ENCODE measurements around the gene UNC119B. TPM values are rescaled to one million over a fixed set of nuclear protein-coding genes. Genes with fewer than 3 reads are reported as not detected.
A peak's percentile ranks its signal among the peaks of the same experiment; 100 is the strongest.

The UNC119B gene
- total RNA-seq, 1 experiment from 2014 or later, result 51.5 TPM

- H3K27ac ChIP-seq (ENCODE audit: insufficient read length, low read depth, low read length), result no peak overlapping the region
- H3K4ac ChIP-seq (ENCODE audit: low read depth, low read length), result no peak overlapping the region
- H3K14ac ChIP-seq (ENCODE audit: insufficient read depth, low read length), result no peak overlapping the region
- no peak overlapping the region for H4K8ac ChIP-seq (replicated peaks; ENCODE audit: insufficient read length, low read depth, low read length)
- no peak overlapping the region for H2BK15ac ChIP-seq (ENCODE audit: low read depth, low read length)
- H3K9ac ChIP-seq (ENCODE audit: extremely low read depth, insufficient read length, low read length), result no peak overlapping the region
- H3K18ac ChIP-seq (ENCODE audit: insufficient read length, low read depth, low read length), result no peak overlapping the region
- H2BK120ac ChIP-seq (ENCODE audit: low read depth, low read length, poor library complexity, severe bottlenecking), result no peak overlapping the region
- no peak overlapping the region for H3K4me3 Mint-ChIP-seq
- H2AK5ac ChIP-seq (ENCODE audit: insufficient read length, low read length), result no peak overlapping the region
- H3K23ac ChIP-seq (ENCODE audit: insufficient read length, low read depth, low read length), result no peak overlapping the region
- H2BK5ac ChIP-seq (ENCODE audit: insufficient read length, low read length), result no peak overlapping the region
- no peaks in the 10 kb centered on the region for H3K79me1 ChIP-seq (ENCODE audit: insufficient read depth, low read depth, low read length, poor library complexity, severe bottlenecking)
- peaks cover 34% of the 10 kb centered on the region for H3K79me2 ChIP-seq (ENCODE audit: insufficient read depth, low read length)
- no peak overlapping the region for H3K56ac ChIP-seq (ENCODE audit: insufficient read length, low read depth, low read length)
- H2BK12ac ChIP-seq (ENCODE audit: insufficient read length, low read depth, low read length), result no peak overlapping the region
- peak overlapping the region in 1 of 3 experiments; percentile 60; a peak in 1 of 7 replicates for H3K27ac Mint-ChIP-seq
- H3K9me3 ChIP-seq (ENCODE audit: control insufficient read depth, low read depth, low read length), result no peaks in the 10 kb centered on the region
- peaks cover 14 to 30% (median 21%) of the 10 kb centered on the region in 3 experiments; a peak in 6 of 7 replicates for H3K36me3 Mint-ChIP-seq (ENCODE audit: insufficient read depth in 1 of 3, low read depth in 3 of 3)
- H3K27me3 Mint-ChIP-seq (ENCODE audit: low read depth), result no peaks in the 10 kb centered on the region
- no CpG with 5 or more reads among the region's 3 CpGs for WGBS (ENCODE audit: extremely low coverage, insufficient read length, low lambda C conversion rate)
- H2AFZ ChIP-seq (ENCODE audit: low read length), result no peak overlapping the region
- no peak for DNase-seq
- no peak overlapping the region for H3T11ph ChIP-seq (ENCODE audit: low read length)
- no peaks in the 10 kb centered on the region for H3K9me3 Mint-ChIP-seq
- H3K23me2 ChIP-seq (ENCODE audit: insufficient read length, low read depth, low read length, poor library complexity, severe bottlenecking), result peaks cover 14% of the 10 kb centered on the region
- no peak overlapping the region for H4K91ac ChIP-seq (ENCODE audit: insufficient read length, low read depth, low read length)
- no peak overlapping the region for H2BK20ac ChIP-seq (ENCODE audit: low read depth, low read length, poor library complexity, severe bottlenecking)
- H4K5ac ChIP-seq (ENCODE audit: insufficient read length, low read depth, low read length), result no peak overlapping the region
- H3K27me3 ChIP-seq (ENCODE audit: insufficient read depth, low read length), result no peaks in the 10 kb centered on the region
- no peaks in the 10 kb centered on the region for H4K20me1 ChIP-seq (ENCODE audit: control insufficient read depth, insufficient read depth, insufficient read length)
- peaks cover 5% of the 10 kb centered on the region; the same call in 1 of the 2 replicates for H3K4me1 ChIP-seq (ENCODE audit: insufficient read depth, low read length)
- TF ChIP-seq CTCF (conservative IDR thresholded peaks at IDR 0.05), result no peak
- no peak overlapping the region for H3K4me2 ChIP-seq (ENCODE audit: insufficient read depth, insufficient read length, low read length)
- H3K4me1 Mint-ChIP-seq, result peaks cover 60 to 65% of the 10 kb centered on the region in 2 experiments
Measured at GRCh38 chr12:120690978-120691377, 19.3 kb upstream of the UNC119B start.
